Muscle layer of duodenum (tissue), 2 donors: ENCODE results near the gene GNG3.
A peak's percentile ranks its signal among the peaks of the same experiment; 100 is the strongest.
"Not testable (repeated sequence)": the region's sequence is repeated elsewhere in the genome, so short reads cannot be mapped to it uniquely, and the experiment has no call there.

Source experiments
- H3K27ac ChIP-seq: one replicate; pipeline ENCODE4 v1.7.0; 2013; ENCODE audit warnings: mild to moderate bottlenecking, low read length
- H3K27me3 ChIP-seq: one replicate; pipeline ENCODE4 v1.7.0; 2013; ENCODE audit warnings: low read depth, mild to moderate bottlenecking, control low read depth, low read length
- H3K36me3 ChIP-seq, 2 donors: one replicate each; pipeline ENCODE4 v1.7.0; 2013; ENCODE audit warnings: low read length in 2 of 2, control low read depth in 1 of 2, mild to moderate bottlenecking in 1 of 2; ENCODE audit not compliant: insufficient read depth in 2 of 2, control insufficient read depth in 1 of 2
- H3K4me1 ChIP-seq, 2 donors: one replicate each; pipeline ENCODE4 v1.7.0; 2013; ENCODE audit warnings: low read length in 2 of 2, mild to moderate bottlenecking in 2 of 2, control low read depth in 1 of 2, moderate library complexity in 1 of 2; ENCODE audit not compliant: insufficient read depth in 2 of 2, control insufficient read depth in 1 of 2
- H3K4me3 ChIP-seq, 2 donors: one replicate each; pipeline ENCODE4 v1.7.0; 2013; ENCODE audit warnings: low read length in 2 of 2, low read depth in 1 of 2, mild to moderate bottlenecking in 1 of 2
- H3K9me3 ChIP-seq, 2 donors: one replicate each; pipeline ENCODE4 v1.7.0; 2013; ENCODE audit warnings: low read length in 2 of 2, control low read depth in 1 of 2, mild to moderate bottlenecking in 1 of 2; ENCODE audit not compliant: control insufficient read depth in 1 of 2
- donor health status: healthy.

The GNG3 gene

DNA sequence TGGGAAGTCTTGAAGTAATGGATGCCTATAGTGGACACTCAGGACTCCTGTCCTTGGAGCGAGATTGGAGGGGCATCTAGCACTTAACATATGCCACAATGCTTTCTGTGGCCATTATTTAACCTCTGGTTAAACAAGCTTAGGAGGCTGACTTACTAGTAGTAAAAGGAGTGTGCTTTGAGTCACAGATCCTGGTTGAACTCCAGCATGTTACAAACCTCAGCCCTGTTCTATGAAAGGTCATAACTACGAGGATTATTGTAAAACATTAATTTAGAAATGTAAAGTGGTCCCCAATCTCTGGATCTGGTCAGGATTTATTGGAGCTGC, 34.3 kb upstream of the GNG3 start:
- H3K27me3 ChIP-seq, result no peaks in the 10 kb centered on the region
- H3K36me3 ChIP-seq, result peaks cover 13 to 24% of the 10 kb centered on the region in 2 donors
- H3K4me1 ChIP-seq, result peaks cover 4 to 41% of the 10 kb centered on the region in 2 donors
- no peak overlapping the region for H3K27ac ChIP-seq
- peak overlapping the region in 1 of 2 donors; percentile 95 for H3K4me3 ChIP-seq
- H3K9me3 ChIP-seq, result no peaks in the 10 kb centered on the region

DNA sequence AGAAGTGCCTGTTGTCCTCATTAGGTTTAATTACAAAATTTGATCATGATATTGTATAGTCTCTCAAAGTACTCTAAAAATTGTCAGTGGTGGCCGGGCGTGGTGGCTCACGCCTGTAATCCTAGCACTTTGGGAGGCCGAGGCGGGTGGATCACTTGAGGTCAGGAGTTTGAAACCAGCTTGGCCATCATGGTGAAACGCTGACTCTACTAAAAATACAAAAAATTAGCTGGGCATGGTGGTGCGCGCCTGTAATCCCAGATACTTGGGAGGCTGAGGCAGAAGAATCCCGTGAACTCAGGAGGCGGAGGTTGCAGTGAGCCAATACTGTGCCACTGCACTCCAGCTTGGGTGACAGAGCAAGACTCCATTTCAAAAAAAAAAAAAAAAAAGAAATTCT, 32.1 kb upstream of the GNG3 start:
- H3K4me3 ChIP-seq, result not testable (repeated sequence)
- peaks cover 6 to 47% of the 10 kb centered on the region in 2 donors for H3K4me1 ChIP-seq

DNA sequence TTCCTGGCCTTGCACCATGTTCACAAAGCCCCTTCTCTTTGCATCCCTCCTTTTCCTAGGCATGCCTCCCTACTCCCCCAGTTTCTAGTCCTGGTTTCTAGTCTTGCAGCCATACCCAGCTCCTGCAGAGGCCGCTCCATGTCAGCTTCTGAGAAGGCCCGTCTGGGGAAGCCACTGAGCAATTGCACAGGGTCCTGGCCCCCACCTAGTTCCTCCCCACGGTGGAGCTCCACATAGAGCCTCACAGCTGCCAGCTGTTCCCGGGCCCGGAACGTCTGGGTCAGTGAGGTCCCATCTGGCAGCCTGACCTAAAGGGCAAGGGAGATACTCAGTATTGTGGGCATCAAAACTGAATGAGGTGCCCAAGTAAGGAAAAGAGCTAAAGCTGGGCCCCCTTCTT, 30.8 kb upstream of the GNG3 start:
- Histone ChIP-seq H3K27ac (no peak overlapping the region), H3K27me3 (no peaks in the 10 kb centered on the region), H3K4me1 (peaks cover 6 to 41% of the 10 kb centered on the region in 2 donors), H3K4me3 (no peak overlapping the region), H3K9me3 (no peaks in the 10 kb centered on the region), H3K36me3 (peaks cover 13 to 24% of the 10 kb centered on the region in 2 donors)

More for the DNA sequence above, 32.1 kb upstream of the GNG3 start:
- not testable (repeated sequence) for H3K27ac ChIP-seq, H3K27me3 ChIP-seq, H3K9me3 ChIP-seq
- peaks cover 13 to 24% of the 10 kb centered on the region in 2 donors for H3K36me3 ChIP-seq

DNA sequence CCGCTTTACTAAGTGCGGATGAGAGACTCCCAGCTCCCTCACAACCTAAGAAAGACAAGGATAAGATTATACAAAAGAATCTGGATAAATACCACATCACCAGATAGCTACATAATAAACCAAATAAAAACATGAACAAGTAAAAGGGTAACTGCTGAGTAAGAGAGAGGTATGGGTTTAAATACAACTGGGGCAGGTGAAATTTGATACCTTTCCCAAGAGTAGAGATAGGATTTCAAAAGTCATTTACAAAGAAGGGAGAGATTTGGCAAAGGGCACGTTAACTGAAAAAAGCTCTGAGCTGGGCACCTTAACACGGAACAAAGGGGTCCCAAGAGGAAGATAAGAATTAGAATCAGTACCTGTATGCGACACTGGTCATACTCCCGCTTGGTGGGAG, 30.3 kb upstream of the GNG3 start:
- Histone ChIP-seq H3K4me1 (peaks cover 6 to 41% of the 10 kb centered on the region in 2 donors), H3K27me3 (no peaks in the 10 kb centered on the region), H3K9me3 (no peaks in the 10 kb centered on the region), H3K4me3 (no peak overlapping the region), H3K27ac (no peak overlapping the region), H3K36me3 (peaks cover 13 to 24% of the 10 kb centered on the region in 2 donors)

DNA sequence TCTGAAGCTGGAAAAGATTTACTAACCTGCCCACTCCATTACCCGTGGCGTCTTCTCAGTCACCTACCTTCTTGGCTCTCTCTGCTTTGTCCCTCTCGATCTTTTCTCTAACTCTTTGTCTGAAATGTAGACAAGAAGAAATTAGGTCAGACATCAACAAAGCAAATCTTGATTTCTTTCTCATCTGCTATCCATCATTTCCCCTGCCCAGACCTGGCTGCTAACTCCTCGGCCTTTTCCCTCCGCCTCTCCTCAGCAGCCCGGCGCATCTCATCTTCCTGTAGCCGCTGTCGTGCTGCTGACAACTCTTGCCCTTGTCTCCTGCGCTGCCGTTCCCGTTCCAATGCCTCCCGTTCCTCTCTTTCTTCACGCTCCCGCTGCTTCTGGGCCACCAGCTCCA, 29.8 kb upstream of the GNG3 start:
- Histone ChIP-seq H3K4me3 (peak overlapping the region; percentile 84 to 96), H3K36me3 (peaks cover 13 to 24% of the 10 kb centered on the region in 2 donors), H3K4me1 (peaks cover 6 to 35% of the 10 kb centered on the region in 2 donors), H3K27ac (peak overlapping the region; percentile 83), H3K27me3 (no peaks in the 10 kb centered on the region), H3K9me3 (no peaks in the 10 kb centered on the region)

DNA sequence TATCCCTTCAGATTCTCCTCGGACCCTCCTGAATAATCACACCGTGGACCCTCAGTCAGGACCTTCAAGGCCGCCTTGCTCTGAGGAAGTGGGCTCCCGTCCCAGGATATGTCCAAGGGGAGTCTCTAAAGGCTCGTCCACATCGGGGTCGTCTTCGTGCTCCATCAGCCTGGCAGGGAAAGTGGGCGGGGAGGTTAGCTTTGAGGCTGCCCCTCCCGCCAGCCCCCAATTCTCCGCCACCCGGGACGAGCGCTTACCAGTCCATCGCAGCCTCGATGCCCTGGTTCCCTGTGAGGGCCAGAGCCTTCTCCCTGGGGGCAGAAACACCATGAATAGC, 29.1 kb upstream of the GNG3 start:
- peaks cover 13 to 24% of the 10 kb centered on the region in 2 donors for H3K36me3 ChIP-seq
- H3K27me3 ChIP-seq, result no peaks in the 10 kb centered on the region
- peaks cover 6 to 29% of the 10 kb centered on the region in 2 donors for H3K4me1 ChIP-seq
- peak overlapping the region; percentile 84 to 96 for H3K4me3 ChIP-seq
- H3K27ac ChIP-seq, result peak overlapping the region; percentile 83
- no peaks in the 10 kb centered on the region for H3K9me3 ChIP-seq

DNA sequence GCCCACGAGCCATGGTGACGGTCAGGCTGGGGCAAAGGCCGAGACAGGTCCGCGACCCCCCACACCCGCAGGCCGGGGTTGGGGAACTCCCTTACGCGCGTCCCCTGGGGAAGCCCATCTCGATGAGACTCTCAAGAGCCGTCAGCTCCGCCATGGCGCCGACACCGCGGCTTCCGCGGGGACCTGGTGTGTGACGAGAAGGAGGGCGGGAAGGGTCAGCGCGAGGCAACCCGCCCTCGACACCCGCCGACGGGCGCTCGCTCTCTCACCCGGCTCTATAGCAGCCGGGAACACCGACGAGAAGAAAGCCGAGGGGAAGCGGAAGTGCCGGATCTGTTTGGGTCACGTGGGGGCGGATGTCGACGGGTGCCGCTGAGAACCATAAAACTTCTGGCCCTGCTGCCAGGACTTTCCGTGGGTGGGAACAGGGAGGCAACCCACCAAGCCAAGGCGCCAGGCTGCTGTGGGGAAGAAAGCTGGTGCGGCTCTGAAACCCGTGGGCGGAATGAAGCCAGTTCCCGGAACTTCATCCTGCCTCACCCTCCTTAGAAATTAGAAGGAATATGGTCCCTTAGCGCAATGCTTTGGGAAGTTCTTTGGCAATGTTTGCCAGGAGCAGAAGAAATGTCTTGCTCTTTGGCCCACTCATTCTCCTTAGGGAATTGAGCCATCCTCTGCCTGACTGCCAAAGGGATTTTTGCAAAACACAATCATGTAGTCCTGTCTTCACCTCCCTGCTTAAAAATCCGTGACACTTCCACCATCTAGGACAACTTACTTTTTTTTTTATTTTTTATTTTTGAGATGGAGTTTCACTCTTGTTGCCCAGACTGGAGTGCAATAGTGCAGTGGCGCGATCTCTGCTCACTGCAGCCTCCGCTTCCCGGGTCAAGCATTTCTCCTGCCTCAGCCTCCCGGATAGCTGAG, 28.4 kb upstream of the GNG3 start, which contains the start of gene UBXN1:
Gene UBXN1 (minus strand): TSS at position 304 of the 927 bp plus-strand sequence. CDS start 150 bp downstream, at position 154.
- H3K27ac ChIP-seq, result peak within 1 kb of the TSS; percentile 83
- peak within 1 kb of the TSS; percentile 84 to 96 for H3K4me3 ChIP-seq
- H3K4me1 ChIP-seq, result peaks cover 6 to 26% of the 10 kb centered on the region in 2 donors

DNA sequence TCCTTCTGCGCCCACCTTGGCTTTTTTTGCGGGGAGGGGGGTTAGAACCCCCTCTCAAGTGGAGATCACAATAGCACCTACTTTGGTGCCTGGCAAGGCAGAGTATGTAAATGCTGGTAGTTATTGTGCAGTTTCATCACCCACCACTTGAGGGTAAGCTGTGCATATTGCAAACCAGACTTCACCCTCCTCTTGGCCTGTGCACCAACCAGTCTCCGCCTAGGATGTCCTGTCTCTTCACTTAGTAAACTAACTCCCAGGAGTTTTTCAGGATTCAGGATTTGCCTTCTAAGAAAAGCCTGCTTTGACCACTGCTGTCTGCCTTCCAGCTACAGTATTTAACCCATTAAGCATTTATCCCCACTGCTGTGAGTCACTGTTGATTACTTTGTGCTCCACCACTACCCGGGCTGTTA, 26.6 kb upstream of the GNG3 start:
- no peak overlapping the region for H3K4me3 ChIP-seq
- no peaks in the 10 kb centered on the region for H3K27me3 ChIP-seq
- peaks cover 13 to 19% of the 10 kb centered on the region in 2 donors for H3K36me3 ChIP-seq
- no peaks in the 10 kb centered on the region for H3K9me3 ChIP-seq
- H3K27ac ChIP-seq, result no peak overlapping the region
- peaks cover 6 to 26% of the 10 kb centered on the region in 2 donors for H3K4me1 ChIP-seq

More for the DNA sequence above, 28.4 kb upstream of the GNG3 start, which contains the start of gene UBXN1:
- H3K9me3 ChIP-seq, result no peaks in the 10 kb centered on the region
- no peaks in the 10 kb centered on the region for H3K27me3 ChIP-seq
- peaks cover 13 to 24% of the 10 kb centered on the region in 2 donors for H3K36me3 ChIP-seq

DNA sequence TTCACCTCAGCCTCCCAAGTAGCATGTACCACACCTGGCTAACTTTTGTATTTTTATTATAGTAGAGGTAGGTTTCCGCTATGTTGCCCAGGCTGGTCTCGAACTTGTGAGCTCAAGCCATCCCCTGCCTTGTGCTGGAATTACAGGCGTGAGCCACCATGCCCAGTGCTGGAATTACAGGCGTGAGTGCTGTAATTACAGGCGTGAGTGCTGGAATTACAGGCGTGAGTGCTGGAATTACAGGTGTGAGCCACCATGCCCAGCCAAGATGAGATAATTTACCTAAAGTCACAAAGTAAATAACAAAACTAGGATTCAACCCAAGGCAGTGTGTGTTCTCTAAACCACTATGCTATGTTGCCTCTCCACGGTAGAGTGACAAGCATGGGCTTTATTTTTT, 25.0 kb upstream of the GNG3 start:
- peaks cover 0 to 5% of the 10 kb centered on the region in 2 donors for H3K36me3 ChIP-seq
- H3K27ac ChIP-seq, result no peak overlapping the region
- no peak overlapping the region for H3K4me3 ChIP-seq
- no peaks in the 10 kb centered on the region for H3K9me3 ChIP-seq
- H3K4me1 ChIP-seq, result peaks cover 6 to 15% of the 10 kb centered on the region in 2 donors
- H3K27me3 ChIP-seq, result no peaks in the 10 kb centered on the region

DNA sequence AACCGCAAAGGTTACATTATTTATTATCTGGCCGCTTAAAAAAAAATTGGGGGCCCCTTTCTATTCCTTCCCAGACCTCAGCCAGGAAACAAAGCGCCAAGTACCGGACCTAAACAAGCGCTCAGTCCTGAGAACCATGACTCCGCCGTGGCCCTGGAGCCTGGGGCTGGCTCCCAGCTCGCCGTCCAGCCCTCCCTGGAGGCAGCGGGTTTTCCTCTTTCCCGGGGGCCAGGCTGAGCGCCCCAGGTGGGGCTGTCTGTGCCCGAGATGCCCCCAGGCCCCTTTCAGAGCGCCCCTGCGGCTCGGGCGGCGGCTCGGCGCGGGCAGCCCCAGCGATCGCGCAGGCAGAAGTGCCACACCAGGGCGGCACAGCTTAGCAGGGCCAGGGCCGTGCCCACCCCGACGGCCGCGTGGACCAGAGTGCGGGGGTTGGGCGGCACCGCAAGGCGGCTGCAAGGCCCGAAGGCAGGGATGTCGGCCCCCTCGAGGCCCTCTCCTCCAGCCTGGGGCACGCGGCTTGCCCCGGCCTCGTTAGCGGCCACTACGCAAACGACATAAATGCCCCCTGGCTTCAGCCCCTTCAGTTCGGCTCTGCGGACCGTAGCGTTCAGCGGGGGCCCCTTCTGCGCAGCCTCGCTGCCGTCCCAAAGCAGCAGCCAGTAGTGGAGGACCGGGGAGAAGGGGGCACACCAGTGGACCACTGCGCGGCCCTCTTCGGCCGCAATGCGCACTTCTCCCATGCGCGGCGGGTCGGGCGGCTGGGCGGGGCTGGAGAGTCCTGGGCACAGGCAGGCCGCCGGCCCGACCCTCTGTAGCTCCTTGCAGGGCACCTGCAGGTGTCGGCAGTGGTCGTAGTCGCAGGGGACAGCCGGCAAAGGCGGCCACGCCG, 19.7 kb upstream of the GNG3 start:
- no peaks in the 10 kb centered on the region for H3K9me3 ChIP-seq
- H3K27ac ChIP-seq, result no peak overlapping the region
- no peaks in the 10 kb centered on the region for H3K27me3 ChIP-seq
- H3K4me1 ChIP-seq, result peaks cover 0 to 12% of the 10 kb centered on the region in 2 donors
- peaks cover 22 to 27% of the 10 kb centered on the region in 2 donors for H3K36me3 ChIP-seq
- peak overlapping the region; percentile 47 for H3K4me3 ChIP-seq

DNA sequence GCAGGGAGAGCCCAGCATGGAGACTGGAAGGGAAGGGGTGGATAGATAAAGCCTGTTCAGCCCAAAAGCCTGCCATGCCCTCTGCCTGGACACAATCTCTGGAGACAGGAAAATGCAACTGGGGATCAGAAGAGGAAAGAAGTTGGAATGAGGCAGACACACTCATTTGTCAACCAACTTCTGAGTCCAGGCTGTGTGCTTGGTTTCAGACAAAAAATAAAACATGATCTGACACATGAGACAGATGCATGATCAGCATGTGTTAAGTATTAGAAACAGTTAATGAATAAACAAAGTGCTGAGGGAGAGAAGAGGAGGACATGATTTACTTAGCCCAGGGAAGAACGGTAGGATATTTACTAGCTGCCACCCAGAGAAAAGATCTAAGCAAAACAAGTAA, 19.0 kb upstream of the GNG3 start:
- Histone ChIP-seq H3K9me3 (no peaks in the 10 kb centered on the region), H3K27ac (peak overlapping the region; percentile 49), H3K27me3 (no peaks in the 10 kb centered on the region), H3K4me3 (peak overlapping the region; percentile 47), H3K36me3 (peaks cover 25 to 30% of the 10 kb centered on the region in 2 donors), H3K4me1 (peaks cover 0 to 12% of the 10 kb centered on the region in 2 donors)
